Measurements from ENCODE around the gene GFAP.

The GFAP gene

DNA sequence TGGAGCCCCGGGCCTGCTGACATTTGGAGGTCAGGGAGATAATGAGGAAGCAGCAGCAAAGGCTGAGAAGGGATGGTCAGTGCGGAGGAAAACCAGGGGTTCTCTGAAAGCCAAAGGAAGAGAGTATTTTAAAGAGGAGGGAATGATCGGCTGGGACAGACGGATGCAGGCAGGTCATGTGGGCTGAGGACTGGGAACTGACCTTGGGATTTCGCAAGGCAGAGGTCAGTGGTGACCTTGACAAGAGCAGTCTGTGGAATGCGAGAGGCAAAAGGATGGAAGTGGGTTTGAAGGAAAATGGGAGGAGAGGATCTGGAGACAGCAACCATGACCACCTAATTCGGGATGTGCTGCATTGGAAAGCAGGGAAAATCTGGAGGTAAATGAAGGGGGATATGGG, 26.3 kb downstream of the GFAP start:
- no peak overlapping the region for H3K27ac ChIP-seq
- TF ChIP-seq ZFX (IDR thresholded peaks at IDR 0.05), result no peak

DNA sequence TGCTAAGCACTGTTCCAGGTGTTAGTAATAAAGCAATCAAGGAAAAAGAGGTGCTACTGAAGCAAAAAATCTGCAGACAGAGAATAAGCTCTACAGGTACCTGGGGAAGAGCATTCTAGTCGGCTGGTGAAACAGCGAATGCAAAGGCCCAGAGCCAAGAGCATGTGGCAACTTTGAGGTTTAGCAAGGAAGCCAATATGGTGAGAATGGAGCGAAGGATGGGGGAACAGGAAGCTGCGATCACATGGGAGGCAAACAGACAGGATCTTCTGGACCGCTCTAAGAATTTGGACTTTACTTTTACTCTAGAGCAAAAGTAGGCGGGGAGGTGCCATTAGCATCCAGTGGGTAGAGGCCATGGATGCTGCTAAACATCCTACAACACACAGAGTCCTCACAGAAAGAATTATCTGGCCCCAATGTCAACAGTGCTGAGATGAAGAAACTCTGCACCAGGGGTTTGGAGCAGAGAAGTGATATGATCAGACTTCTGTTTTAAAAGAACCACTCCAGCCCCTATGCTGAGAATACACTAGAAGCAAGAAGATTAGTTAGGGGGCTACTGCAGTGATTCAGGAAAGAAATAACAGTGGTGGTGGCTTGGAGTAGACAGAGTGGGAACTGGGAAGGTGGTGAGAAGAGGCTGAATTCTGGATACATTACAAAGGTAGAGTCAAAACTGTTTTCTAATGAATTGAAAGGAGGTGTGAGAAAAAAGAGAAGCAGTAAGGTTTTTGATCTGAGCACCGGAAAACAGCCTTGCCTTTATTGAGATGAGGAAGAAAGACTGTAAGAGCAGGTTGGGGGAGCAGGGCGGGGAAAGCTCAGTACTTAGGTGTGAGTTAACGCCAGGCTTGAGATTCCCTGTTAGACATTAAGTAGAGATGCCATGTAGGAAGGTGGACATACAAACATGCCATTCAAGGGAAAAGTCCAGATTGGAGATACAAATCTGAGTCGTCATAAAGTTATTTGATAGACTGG, 27.0 kb downstream of the GFAP start:
- H3K27ac ChIP-seq, result no peak overlapping the region
- TF ChIP-seq, protein P1, sequence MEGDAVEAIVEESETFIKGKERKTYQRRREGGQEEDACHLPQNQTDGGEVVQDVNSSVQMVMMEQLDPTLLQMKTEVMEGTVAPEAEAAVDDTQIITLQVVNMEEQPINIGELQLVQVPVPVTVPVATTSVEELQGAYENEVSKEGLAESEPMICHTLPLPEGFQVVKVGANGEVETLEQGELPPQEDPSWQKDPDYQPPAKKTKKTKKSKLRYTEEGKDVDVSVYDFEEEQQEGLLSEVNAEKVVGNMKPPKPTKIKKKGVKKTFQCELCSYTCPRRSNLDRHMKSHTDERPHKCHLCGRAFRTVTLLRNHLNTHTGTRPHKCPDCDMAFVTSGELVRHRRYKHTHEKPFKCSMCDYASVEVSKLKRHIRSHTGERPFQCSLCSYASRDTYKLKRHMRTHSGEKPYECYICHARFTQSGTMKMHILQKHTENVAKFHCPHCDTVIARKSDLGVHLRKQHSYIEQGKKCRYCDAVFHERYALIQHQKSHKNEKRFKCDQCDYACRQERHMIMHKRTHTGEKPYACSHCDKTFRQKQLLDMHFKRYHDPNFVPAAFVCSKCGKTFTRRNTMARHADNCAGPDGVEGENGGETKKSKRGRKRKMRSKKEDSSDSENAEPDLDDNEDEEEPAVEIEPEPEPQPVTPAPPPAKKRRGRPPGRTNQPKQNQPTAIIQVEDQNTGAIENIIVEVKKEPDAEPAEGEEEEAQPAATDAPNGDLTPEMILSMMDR (conservative IDR thresholded peaks at IDR 0.05), result no peak
- no peak for TF ChIP-seq ZFX (IDR thresholded peaks at IDR 0.05)

DNA sequence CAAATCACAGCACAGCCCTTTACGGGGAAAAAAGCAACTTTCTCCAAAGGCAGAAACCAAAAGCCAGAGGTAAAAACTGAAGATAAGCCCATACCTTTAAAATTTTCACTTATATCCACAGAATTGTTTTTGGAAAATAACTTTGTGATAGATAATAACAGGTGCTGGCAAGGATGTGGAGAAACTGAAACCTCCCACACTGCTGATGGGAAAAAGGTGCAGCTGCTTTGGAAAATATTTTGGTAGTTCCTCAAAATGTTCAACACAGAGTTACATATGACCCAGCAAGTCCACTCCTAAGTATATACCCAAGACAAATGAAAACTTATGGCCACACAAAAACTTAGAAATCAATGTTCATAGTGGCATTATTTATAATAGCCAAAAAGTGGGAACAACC, 28.3 kb downstream of the GFAP start:
- TF ChIP-seq ZFX (IDR thresholded peaks at IDR 0.05), result no peak
- TF ChIP-seq, protein P1 (conservative IDR thresholded peaks at IDR 0.05), result no peak
- no peak overlapping the region for H3K27ac ChIP-seq

DNA sequence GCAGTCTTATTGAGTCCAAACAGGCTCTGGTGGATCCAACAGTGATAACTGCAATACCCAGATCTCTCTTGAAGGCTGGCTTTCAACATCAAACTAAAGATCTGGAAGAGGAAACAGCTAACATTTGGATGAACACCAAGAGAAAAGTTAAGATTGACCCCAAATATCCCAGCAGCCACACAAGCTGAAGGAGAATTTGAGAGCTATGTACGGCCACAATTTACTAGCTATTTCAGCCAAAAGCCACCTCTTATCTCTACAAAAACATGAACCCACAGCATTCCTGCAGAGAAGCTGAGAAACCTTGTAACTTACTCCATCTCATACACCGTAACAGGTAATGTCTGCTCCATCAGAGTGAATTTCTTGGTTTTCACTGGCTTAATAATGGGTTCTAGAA, 30.4 kb downstream of the GFAP start:
- H3K27ac ChIP-seq, result no peak overlapping the region
- TF ChIP-seq ZFX (IDR thresholded peaks at IDR 0.05), result no peak
- TF ChIP-seq, protein P1 (conservative IDR thresholded peaks at IDR 0.05), result no peak

DNA sequence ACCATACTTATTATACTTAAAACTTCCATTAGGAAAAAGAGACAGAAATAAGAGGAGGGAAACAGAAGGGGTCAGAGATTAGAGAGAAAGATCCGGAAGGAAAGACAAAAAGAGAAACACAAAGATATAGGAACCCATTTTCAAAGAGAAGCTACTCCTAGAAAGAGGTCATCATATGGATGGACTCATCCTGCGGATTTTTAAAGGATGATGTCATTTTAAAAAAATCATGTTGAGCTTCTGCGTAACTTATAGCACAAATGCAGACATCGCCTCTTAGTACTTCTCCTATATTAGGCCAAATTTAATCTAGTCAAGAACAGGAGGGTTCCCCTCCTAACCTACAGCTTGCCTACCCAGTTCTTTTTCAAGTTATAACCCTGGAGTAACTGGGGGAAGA, 34.2 kb downstream of the GFAP start:
- TF ChIP-seq, protein P1 (conservative IDR thresholded peaks at IDR 0.05), result no peak
- TF ChIP-seq ZFX (IDR thresholded peaks at IDR 0.05), result no peak
- no peak overlapping the region for H3K27ac ChIP-seq

DNA sequence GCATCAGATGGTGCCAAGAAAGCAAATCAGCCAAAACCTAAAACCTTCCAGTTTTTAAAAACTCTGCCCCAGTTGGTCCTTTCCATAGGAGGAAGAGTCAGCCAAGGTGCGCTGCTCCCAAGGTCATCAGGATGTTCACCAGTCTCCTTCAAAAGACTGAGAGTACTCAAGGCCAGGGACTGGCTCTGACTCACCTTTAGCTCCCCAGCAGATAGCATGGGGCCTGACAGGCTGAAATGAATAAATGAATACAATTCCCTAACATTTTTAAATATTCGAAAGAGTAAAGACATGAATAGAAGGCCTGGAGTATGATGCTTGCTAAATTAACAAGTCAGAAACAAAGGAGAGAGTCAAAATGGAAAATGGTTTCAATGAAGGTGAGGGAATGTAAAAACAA, 35.2 kb downstream of the GFAP start:
- TF ChIP-seq, protein P1 (conservative IDR thresholded peaks at IDR 0.05), result no peak
- no peak for TF ChIP-seq ZFX (IDR thresholded peaks at IDR 0.05)
- no peak overlapping the region for H3K27ac ChIP-seq

DNA sequence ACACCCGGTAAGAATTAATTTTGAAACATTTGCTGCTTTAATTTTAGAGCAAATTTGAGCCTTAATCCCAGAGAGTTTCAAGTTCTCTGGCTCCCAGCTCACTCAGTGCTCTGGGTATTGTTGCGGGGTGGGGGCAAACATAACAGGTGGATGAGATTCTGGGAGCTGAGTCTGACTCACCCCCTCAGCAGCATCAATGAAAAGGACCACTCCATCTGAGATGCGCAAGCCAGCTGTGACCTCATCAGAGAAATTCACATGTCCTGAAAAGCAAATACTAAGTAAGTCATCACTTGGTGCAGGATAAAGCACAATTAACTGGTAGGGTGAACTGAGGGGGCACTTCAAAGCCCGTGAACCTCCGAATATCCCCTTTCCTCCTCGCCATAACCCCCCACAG, 35.9 kb downstream of the GFAP start:
- no peak overlapping the region for H3K27ac ChIP-seq
- no peak for TF ChIP-seq ZFX (IDR thresholded peaks at IDR 0.05)
- TF ChIP-seq, protein P1 (conservative IDR thresholded peaks at IDR 0.05), result no peak
